Measurements from ENCODE around the gene SARNP.

The SARNP gene

DNA sequence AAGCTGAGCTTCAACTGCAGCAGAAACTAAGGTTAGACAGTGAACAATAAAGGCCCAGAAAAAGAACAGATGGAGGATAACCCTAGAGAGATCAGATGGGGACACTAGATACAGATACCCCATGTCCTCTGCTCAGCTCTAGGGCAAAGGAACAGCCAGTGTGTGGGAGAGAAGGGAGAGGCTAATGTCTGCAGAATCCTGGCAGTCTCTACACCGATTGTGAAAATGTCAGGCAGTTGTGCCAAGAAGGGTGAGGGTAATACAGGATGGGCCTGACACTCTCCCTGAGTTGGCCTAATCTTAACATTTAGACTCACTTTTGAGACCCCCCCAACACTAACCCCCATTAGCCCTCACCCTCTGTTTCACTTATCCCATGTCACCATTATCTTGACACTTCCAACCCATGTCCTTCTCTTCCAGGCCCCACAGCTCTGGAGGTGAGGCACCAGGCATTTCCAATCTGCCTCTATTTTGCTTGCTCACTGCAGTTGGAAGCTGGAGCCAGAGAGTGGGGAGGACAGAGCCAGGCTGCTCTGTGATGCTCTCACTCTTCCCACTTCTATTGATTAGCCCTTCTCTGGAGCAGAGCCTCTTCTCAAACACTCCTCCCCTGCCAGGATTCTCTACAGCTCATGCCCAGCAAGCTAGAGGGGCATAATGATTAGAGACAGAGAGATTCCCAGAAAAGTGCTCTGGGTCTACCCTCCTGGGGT is 104.7 kb downstream of the SARNP start:
- Histone ChIP-seq H4K8ac (ENCODE audit: low read length) (no peak overlapping the region), H3K4ac (ENCODE audit: low read depth in 1 of 2, low read length in 2 of 2) (no peak overlapping the region), H4K91ac (ENCODE audit: low read length) (no peak overlapping the region), H2BK120ac (ENCODE audit: low read depth, low read length) (no peak overlapping the region), H3K18ac (ENCODE audit: low read depth in 1 of 2, low read length in 2 of 2) (no peak overlapping the region), H3K27ac (ENCODE audit: low read length, poor library complexity, severe bottlenecking) (no peak overlapping the region), H3K23ac (ENCODE audit: low read length in 2 of 2) (no peak overlapping the region), H3K4me1 (ENCODE audit: control insufficient read depth, insufficient read depth, low read depth, low read length) (peaks cover 20% of the 10 kb centered on the region), H3K4me3 (ENCODE audit: insufficient read depth in 1 of 2, low read depth in 1 of 2, low read length in 2 of 2) (peak overlapping the region in 1 of 2 experiments; percentile 66), H2BK5ac (ENCODE audit: low read depth, low read length, poor library complexity, severe bottlenecking) (no peak overlapping the region), H3K9ac (ENCODE audit: low read length) (peak overlapping the region; percentile 78), H3K36me3 (ENCODE audit: control insufficient read depth in 1 of 2, insufficient read depth in 2 of 2, low read depth in 1 of 2, low read length in 2 of 2) (no peaks in the 10 kb centered on the region), H2AK5ac (ENCODE audit: low read length, severe bottlenecking) (no peak overlapping the region), H2BK15ac (ENCODE audit: low read depth, poor library complexity, severe bottlenecking) (no peak overlapping the region), H3K4me2 (ENCODE audit: low read length, poor library complexity, severe bottlenecking) (no peak overlapping the region), H3K9me3 (ENCODE audit: control insufficient read depth, low read length) (no peaks in the 10 kb centered on the region), H2AFZ (ENCODE audit: low read depth, low read length) (no peak overlapping the region), H3K27me3 (ENCODE audit: control insufficient read depth in 1 of 2, insufficient read depth in 1 of 2, low read length in 2 of 2) (peaks cover 0 to 39% of the 10 kb centered on the region in 2 experiments), H2BK12ac (ENCODE audit: low read length in 2 of 2) (no peak overlapping the region), H3K79me1 (replicated peaks; ENCODE audit: low read length, poor library complexity, severe bottlenecking) (no peaks in the 10 kb centered on the region), H3K14ac (ENCODE audit: low read length in 2 of 2) (no peak overlapping the region)
- DNase-seq: no peak
- 83% methylated on average over 1 of the region's 1 CpG for WGBS

DNA sequence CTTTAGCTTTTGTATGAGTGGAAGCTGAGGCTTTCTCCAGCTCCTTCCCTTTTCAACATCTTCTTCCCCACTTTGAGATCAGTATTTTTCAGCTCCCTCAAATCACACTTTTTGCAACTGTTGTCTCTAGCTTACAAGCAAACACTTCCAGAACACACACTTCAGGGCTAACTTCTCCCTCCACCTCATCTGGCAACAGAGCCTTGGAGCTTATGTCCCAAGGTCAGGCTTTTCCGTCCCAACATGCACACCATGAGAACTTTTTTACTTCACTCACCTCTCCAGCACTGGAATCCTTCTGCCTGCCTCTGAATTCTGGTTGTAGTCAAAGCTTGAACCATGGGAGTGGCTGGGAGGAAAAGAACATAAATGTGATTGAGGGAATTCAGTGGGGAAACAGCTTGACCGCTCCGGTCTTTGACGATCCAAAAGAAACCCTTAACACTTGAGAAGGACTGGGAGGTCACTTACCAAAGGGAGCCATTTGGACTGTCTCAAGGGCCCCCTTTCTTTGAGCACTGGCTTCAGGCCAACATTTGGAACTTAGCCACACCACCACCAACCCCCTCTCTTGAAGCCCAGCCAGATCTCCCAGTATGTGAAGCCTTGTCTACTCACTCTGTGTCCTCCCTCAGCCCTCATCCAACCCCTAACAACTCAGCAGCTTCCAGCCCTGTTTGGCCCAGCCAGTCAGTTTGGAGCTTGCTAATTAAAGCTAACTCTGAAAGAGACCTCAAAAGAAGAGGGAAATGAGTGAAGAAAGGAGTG is 105.6 kb downstream of the SARNP start:
- Histone ChIP-seq H3K36me3 (ENCODE audit: control insufficient read depth in 1 of 2, insufficient read depth in 2 of 2, low read depth in 1 of 2, low read length in 2 of 2) (no peaks in the 10 kb centered on the region), H3K4me3 (ENCODE audit: insufficient read depth in 1 of 2, low read depth in 1 of 2, low read length in 2 of 2) (peak overlapping the region in 1 of 2 experiments; percentile 66), H2BK12ac (ENCODE audit: low read length in 2 of 2) (no peak overlapping the region), H3K4me2 (ENCODE audit: low read length, poor library complexity, severe bottlenecking) (no peak overlapping the region), H3K9me3 (ENCODE audit: control insufficient read depth, low read length) (no peaks in the 10 kb centered on the region), H3K79me1 (replicated peaks; ENCODE audit: low read length, poor library complexity, severe bottlenecking) (no peaks in the 10 kb centered on the region), H2AFZ (ENCODE audit: low read depth, low read length) (no peak overlapping the region), H3K18ac (ENCODE audit: low read depth in 1 of 2, low read length in 2 of 2) (no peak overlapping the region), H2BK15ac (ENCODE audit: low read depth, poor library complexity, severe bottlenecking) (no peak overlapping the region), H3K27me3 (ENCODE audit: control insufficient read depth in 1 of 2, insufficient read depth in 1 of 2, low read length in 2 of 2) (peaks cover 0 to 45% of the 10 kb centered on the region in 2 experiments), H3K9ac (ENCODE audit: low read length) (peak overlapping the region; percentile 78), H4K8ac (ENCODE audit: low read length) (no peak overlapping the region), H2AK5ac (ENCODE audit: low read length, severe bottlenecking) (no peak overlapping the region), H3K4me1 (ENCODE audit: control insufficient read depth, insufficient read depth, low read depth, low read length) (peaks cover 20% of the 10 kb centered on the region), H2BK120ac (ENCODE audit: low read depth, low read length) (no peak overlapping the region), H3K4ac (ENCODE audit: low read depth in 1 of 2, low read length in 2 of 2) (no peak overlapping the region), H2BK5ac (ENCODE audit: low read depth, low read length, poor library complexity, severe bottlenecking) (no peak overlapping the region), H3K23ac (ENCODE audit: low read length in 2 of 2) (no peak overlapping the region), H4K91ac (ENCODE audit: low read length) (no peak overlapping the region), H3K27ac (ENCODE audit: low read length, poor library complexity, severe bottlenecking) (no peak overlapping the region), H3K14ac (ENCODE audit: low read length in 2 of 2) (no peak overlapping the region)
- no peak for DNase-seq
- whole genome bisulfite sequencing: 76% methylated on average over 4 of the region's 4 CpGs

DNA sequence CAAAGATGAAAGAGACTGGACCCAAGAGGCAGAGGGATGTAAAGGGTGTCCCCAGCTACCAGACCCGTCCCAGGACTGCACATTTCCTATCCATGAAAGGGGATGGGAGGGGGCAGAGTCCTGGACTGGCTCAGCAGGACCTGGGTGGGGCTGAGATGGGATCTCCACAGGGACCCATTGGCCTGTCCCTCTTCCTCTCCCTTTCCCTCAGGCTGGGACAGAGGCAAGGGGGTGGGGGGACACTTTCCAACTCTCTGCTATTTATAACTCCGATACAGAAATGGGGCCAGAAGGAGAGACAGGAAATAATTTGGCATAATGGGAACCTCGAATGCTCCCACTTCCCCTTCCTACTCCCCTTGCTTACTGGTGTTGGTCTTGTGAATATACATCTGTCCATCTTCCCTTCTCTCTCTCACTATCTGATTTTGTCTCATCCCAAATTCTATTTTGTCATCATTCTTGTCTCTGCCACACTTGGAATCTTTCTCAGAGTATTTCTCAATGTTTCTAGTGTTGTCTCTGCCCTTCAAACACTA is 108.8 kb downstream of the SARNP start:
- no peak overlapping the region for H2BK120ac ChIP-seq (ENCODE audit: low read depth, low read length)
- no peak overlapping the region for H4K8ac ChIP-seq (ENCODE audit: low read length)
- H3K9me3 ChIP-seq (ENCODE audit: control insufficient read depth, low read length): no peaks in the 10 kb centered on the region
- no peak overlapping the region for H3K18ac ChIP-seq (ENCODE audit: low read depth in 1 of 2, low read length in 2 of 2)
- no peak overlapping the region for H2AFZ ChIP-seq (ENCODE audit: low read depth, low read length)
- no peaks in the 10 kb centered on the region for H3K79me1 ChIP-seq (replicated peaks; ENCODE audit: low read length, poor library complexity, severe bottlenecking)
- peaks cover 12% of the 10 kb centered on the region for H3K4me1 ChIP-seq (ENCODE audit: control insufficient read depth, insufficient read depth, low read depth, low read length)
- H3K23ac ChIP-seq (ENCODE audit: low read length in 2 of 2): no peak overlapping the region
- H2BK12ac ChIP-seq (ENCODE audit: low read length in 2 of 2): no peak overlapping the region
- no peak overlapping the region for H3K27ac ChIP-seq (ENCODE audit: low read length, poor library complexity, severe bottlenecking)
- no peaks in the 10 kb centered on the region for H3K36me3 ChIP-seq (ENCODE audit: control insufficient read depth in 1 of 2, insufficient read depth in 2 of 2, low read depth in 1 of 2, low read length in 2 of 2)
- H3K14ac ChIP-seq (ENCODE audit: low read length in 2 of 2): no peak overlapping the region
- no peak overlapping the region for H3K4me2 ChIP-seq (ENCODE audit: low read length, poor library complexity, severe bottlenecking)
- peaks cover 0 to 64% of the 10 kb centered on the region in 2 experiments for H3K27me3 ChIP-seq (ENCODE audit: control insufficient read depth in 1 of 2, insufficient read depth in 1 of 2, low read length in 2 of 2)
- H3K9ac ChIP-seq (ENCODE audit: low read length): peak overlapping the region; percentile 62
- H2BK15ac ChIP-seq (ENCODE audit: low read depth, poor library complexity, severe bottlenecking): no peak overlapping the region
- DNase-seq: no peak
- peak overlapping the region in 1 of 2 experiments; percentile 83 for H3K4me3 ChIP-seq (ENCODE audit: insufficient read depth in 1 of 2, low read depth in 1 of 2, low read length in 2 of 2)
- no peak overlapping the region for H4K91ac ChIP-seq (ENCODE audit: low read length)
- WGBS: 65% methylated on average over 2 of the region's 3 CpGs
- no peak overlapping the region for H2BK5ac ChIP-seq (ENCODE audit: low read depth, low read length, poor library complexity, severe bottlenecking)
- H2AK5ac ChIP-seq (ENCODE audit: low read length, severe bottlenecking): no peak overlapping the region
- no peak overlapping the region for H3K4ac ChIP-seq (ENCODE audit: low read depth in 1 of 2, low read length in 2 of 2)

Data from mesenchymal stem cell (in vitro differentiated cells and primary cell).